Progenitor cell of endocrine pancreas (in vitro differentiated cells): ENCODE results near the gene LRRC75A. TPM values are rescaled to one million over a fixed set of nuclear protein-coding genes. Genes with fewer than 3 reads are reported as not detected.

Experiments used
- DNase-seq: peaks from one replicate; pipeline ENCODE4 v3.0.0; 2021; ENCODE audit warnings: low spot score; ENCODE audit not compliant: unreplicated experiment
- H3K27ac Mint-ChIP-seq: 2 replicates; pipeline ENCODE4 v1.8.0; 2021; ENCODE audit warnings: mild to moderate bottlenecking, moderate library complexity, mixed read lengths
- H3K27me3 Mint-ChIP-seq: 2 replicates; pipeline ENCODE4 v1.8.0; 2021; ENCODE audit warnings: mixed read lengths
- H3K36me3 Mint-ChIP-seq: 2 replicates; pipeline ENCODE4 v1.8.0; 2022; ENCODE audit warnings: mixed read lengths; ENCODE audit not compliant: insufficient read depth
- H3K4me1 Mint-ChIP-seq: 2 replicates; pipeline ENCODE4 v1.8.0; 2021; ENCODE audit warnings: low read depth, mixed read lengths
- H3K4me3 Mint-ChIP-seq: 2 replicates; pipeline ENCODE4 v1.8.0; 2021; ENCODE audit warnings: low read depth, mild to moderate bottlenecking, moderate library complexity, mixed read lengths
- H3K9me3 Mint-ChIP-seq: 2 replicates; pipeline ENCODE4 v1.8.0; 2021; ENCODE audit warnings: low read depth, mixed read lengths
- total RNA-seq: library from RNA; stranded (reverse); gene quantifications from 2 replicates; pipeline ENCODE4 v1.2.1, GENCODE V29; 2021
- TF ChIP-seq, protein P1 (sequence below): fragments of 200-600 bp; sonication (generic); IDR thresholded peaks from one replicate; pipeline ENCODE4 v1.5.0; 2021; ENCODE audit warnings: antibody characterized with exemption, mild to moderate bottlenecking; ENCODE audit not compliant: unreplicated experiment

Gene LRRC75A
- total RNA-seq, 1 donor from 2014 or later = 9.7 TPM

- Mint-ChIP-seq H3K27ac (no peak overlapping the region), H3K9me3 (no peaks in the 10 kb centered on the region), H3K4me3 (no peak overlapping the region), H3K4me1 (peaks cover 7% of the 10 kb centered on the region), H3K36me3 (no peaks in the 10 kb centered on the region), H3K27me3 (no peaks in the 10 kb centered on the region)
- no peak for DNase-seq
- TF ChIP-seq, protein P1, sequence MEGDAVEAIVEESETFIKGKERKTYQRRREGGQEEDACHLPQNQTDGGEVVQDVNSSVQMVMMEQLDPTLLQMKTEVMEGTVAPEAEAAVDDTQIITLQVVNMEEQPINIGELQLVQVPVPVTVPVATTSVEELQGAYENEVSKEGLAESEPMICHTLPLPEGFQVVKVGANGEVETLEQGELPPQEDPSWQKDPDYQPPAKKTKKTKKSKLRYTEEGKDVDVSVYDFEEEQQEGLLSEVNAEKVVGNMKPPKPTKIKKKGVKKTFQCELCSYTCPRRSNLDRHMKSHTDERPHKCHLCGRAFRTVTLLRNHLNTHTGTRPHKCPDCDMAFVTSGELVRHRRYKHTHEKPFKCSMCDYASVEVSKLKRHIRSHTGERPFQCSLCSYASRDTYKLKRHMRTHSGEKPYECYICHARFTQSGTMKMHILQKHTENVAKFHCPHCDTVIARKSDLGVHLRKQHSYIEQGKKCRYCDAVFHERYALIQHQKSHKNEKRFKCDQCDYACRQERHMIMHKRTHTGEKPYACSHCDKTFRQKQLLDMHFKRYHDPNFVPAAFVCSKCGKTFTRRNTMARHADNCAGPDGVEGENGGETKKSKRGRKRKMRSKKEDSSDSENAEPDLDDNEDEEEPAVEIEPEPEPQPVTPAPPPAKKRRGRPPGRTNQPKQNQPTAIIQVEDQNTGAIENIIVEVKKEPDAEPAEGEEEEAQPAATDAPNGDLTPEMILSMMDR = no peak
These were observed 66.0 kb downstream of the LRRC75A start for GRCh38 chr17:16425698-16426659.

- TF ChIP-seq, protein P1 = no peak
- Mint-ChIP-seq H3K9me3 (no peaks in the 10 kb centered on the region), H3K4me1 (peaks cover 7% of the 10 kb centered on the region), H3K36me3 (no peaks in the 10 kb centered on the region), H3K27me3 (no peaks in the 10 kb centered on the region), H3K27ac (no peak overlapping the region), H3K4me3 (no peak overlapping the region)
- no peak for DNase-seq
These were observed 66.8 kb downstream of the LRRC75A start for GRCh38 chr17:16425202-16425601.

DNA sequence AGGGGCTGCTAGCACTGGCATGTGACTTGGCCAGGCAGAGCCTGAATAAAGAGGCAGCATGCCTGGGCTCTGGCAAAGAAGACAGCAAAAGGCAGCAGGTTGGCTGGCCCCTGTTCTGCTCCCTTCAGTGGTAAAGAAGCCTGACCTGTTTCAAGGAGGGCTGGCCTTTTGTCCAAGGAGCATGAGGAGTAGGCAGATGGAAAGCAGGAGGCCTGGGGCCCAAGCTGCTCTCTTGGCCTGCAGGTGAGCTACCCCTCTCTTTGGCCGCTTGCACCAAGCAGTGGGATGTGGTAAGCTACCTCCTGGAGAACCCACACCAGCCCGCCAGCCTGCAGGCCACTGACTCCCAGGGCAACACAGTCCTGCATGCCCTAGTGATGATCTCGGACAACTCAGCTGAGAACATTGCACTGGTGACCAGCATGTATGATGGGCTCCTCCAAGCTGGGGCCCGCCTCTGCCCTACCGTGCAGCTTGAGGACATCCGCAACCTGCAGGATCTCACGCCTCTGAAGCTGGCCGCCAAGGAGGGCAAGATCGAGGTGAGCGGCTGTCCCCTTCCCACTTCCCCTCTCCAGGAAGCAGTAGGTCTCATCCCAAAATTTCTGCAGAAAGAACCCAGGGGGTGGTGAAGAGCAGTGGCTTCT is 68.6 kb downstream of the LRRC75A start:
- no peaks in the 10 kb centered on the region for H3K27me3 Mint-ChIP-seq
- DNase-seq = no peak

GRCh38 chr17:16422416-16422815 is 69.6 kb downstream of the LRRC75A start:
- no peak for DNase-seq
- no peaks in the 10 kb centered on the region for H3K9me3 Mint-ChIP-seq
- H3K27ac Mint-ChIP-seq = no peak overlapping the region
- H3K4me3 Mint-ChIP-seq = no peak overlapping the region
- TF ChIP-seq, protein P1 = no peak
- no peaks in the 10 kb centered on the region for H3K36me3 Mint-ChIP-seq
- H3K4me1 Mint-ChIP-seq = peaks cover 7% of the 10 kb centered on the region
- H3K27me3 Mint-ChIP-seq = no peaks in the 10 kb centered on the region

More for the DNA sequence above, 68.6 kb downstream of the LRRC75A start:
- TF ChIP-seq, protein P1 = no peak
- no peaks in the 10 kb centered on the region for H3K36me3 Mint-ChIP-seq
- H3K9me3 Mint-ChIP-seq = no peaks in the 10 kb centered on the region
- no peak overlapping the region for H3K4me3 Mint-ChIP-seq
- peaks cover 7% of the 10 kb centered on the region for H3K4me1 Mint-ChIP-seq
- no peak overlapping the region for H3K27ac Mint-ChIP-seq

DNA sequence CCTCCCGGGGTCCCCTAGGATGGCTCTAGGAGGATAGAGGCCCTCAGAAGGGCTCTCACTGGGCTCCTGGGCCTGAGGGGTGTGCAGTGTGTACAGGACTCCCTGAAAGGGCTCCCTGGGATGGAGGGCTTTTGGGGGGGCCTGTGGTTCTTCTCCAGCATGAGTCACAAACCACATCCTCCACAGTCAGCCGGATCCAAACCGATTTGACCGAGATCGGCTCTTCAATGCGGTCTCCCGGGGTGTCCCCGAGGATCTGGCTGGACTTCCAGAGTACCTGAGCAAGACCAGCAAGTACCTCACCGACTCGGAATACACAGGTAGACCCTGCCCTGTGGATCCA is 72.1 kb downstream of the LRRC75A start:
- Mint-ChIP-seq H3K27me3 (no peaks in the 10 kb centered on the region), H3K4me1 (no peaks in the 10 kb centered on the region), H3K27ac (no peak overlapping the region), H3K36me3 (no peaks in the 10 kb centered on the region), H3K4me3 (no peak overlapping the region), H3K9me3 (no peaks in the 10 kb centered on the region)
- TF ChIP-seq, protein P1 = no peak
- DNase-seq = no peak
